MG63 (cell line): ENCODE data around the gene TACC2. TPM values are rescaled to one million over a fixed set of nuclear protein-coding genes. Genes with fewer than 3 reads are reported as not detected.

ENCODE experiments used
- DNase-seq: peaks from one replicate; pipeline ENCODE4 v3.0.0-alpha.2; 2020
- H3K27me3 ChIP-seq: fragments of 250-450 bp; sonication (Bioruptor Pico); 2 replicates; pipeline ENCODE4 v1.5.1; 2020; ENCODE audit warnings: mild to moderate bottlenecking, moderate library complexity
- H3K36me3 ChIP-seq: fragments of 250-450 bp; sonication (Bioruptor Pico); 2 replicates; pipeline ENCODE4 v1.5.1; 2020; ENCODE audit warnings: mild to moderate bottlenecking, moderate library complexity
- H3K4me3 ChIP-seq: fragments of 250-450 bp; sonication (Bioruptor Pico); 2 replicates; pipeline ENCODE4 v1.5.1; 2020; ENCODE audit warnings: mild to moderate bottlenecking, moderate library complexity
- H3K9me3 ChIP-seq: fragments of 250-450 bp; sonication (Bioruptor Pico); 2 replicates; pipeline ENCODE4 v1.5.1; 2020; ENCODE audit warnings: mild to moderate bottlenecking, moderate library complexity
- total RNA-seq: library from RNA; depleted of rRNA; stranded (reverse); fragments of >200 nt; shearing (Covaris generic); gene quantifications from 2 replicates; pipeline ENCODE4 v1.2.3, GENCODE V29; 2014; ENCODE audit warnings: low replicate concordance

The TACC2 gene
- total RNA-seq, 1 experiment from 2014 or later, result 7.3 TPM

DNA sequence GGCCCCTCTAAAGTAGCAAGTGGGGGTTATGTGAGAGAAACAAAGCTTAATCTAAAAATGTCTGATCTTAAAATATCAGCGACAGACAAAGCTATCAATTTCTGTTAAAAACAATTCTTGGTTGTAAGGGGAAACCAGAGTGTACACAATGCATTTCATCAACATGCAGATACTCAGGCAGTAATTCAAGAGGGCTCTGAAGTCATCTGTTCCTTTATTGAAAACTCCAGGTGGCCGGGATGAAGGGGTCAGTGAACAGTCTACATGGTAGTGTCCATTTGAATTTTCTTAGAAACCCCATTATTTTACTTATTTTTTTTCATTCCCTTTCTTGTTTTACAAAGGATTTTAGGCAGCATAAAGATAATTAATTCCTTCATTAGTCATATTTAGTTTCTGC is 245.5 kb downstream of the TACC2 start:
- Histone ChIP-seq H3K27me3 (no peaks in the 10 kb centered on the region), H3K9me3 (no peaks in the 10 kb centered on the region), H3K36me3 (no peaks in the 10 kb centered on the region; the same call in 1 of the 2 replicates), H3K4me3 (no peak overlapping the region)
- DNase-seq, result no peak

DNA sequence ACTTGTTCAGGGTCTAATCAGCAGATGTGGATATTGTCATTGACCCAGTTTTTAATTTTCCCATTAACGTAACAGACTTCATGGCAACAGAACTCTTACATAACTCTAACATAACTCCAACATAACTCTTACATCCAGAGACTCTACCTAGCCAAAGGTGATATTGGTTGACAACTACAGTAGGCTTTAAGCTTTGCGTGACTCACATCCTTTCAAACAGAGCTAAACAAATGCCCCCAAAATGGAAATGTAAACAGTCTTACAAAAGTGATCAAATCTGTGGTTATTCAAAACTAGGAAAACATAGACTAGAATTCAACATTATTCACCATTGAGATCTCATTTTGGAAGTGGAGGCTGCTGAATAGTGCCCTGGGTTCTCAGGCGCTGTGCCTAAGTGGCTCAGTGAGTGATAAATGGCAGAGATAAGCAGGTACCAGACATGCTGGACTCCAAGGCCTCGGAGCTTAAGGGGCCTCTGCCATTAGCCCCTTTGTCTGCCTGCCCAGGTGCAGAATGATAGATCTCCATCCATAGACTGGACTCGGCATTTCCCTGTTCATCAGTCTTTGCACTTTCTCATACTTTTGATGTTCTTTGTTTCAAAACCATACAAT is 247.8 kb downstream of the TACC2 start:
- Histone ChIP-seq H3K36me3 (no peaks in the 10 kb centered on the region; the same call in 1 of the 2 replicates), H3K9me3 (no peaks in the 10 kb centered on the region), H3K4me3 (no peak overlapping the region), H3K27me3 (no peaks in the 10 kb centered on the region)
- no peak for DNase-seq

DNA sequence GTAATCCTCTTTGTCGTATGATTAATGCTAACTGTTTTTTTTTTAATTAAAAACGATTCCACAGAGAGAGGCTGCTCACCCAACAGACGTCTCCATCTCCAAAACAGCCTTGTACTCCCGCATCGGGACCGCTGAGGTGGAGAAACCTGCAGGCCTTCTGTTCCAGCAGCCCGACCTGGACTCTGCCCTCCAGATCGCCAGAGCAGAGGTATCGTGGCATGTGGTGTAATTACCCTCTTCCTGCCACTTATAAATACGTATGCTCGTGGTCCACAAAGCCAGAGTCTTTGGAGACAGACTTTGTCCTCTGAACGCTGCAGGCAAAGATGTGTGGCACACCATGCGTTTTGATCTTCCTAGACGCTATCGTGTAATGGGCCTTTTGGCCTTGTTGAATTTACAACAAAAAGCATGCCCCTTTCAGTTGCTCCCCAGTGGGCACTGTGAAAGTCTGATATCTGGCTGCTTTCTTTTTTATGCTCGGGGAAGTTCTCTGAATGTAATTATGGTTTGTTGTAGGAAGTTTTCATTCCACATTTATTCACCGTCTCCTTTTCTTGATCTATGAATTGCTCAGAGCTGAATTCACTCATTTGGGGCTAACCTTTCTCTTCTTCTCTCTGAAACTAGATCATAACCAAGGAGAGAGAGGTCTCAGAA is 248.5 kb downstream of the TACC2 start:
- no peaks in the 10 kb centered on the region for H3K27me3 ChIP-seq
- H3K9me3 ChIP-seq, result no peaks in the 10 kb centered on the region
- H3K36me3 ChIP-seq, result no peaks in the 10 kb centered on the region; the same call in 1 of the 2 replicates
- no peak for DNase-seq
- H3K4me3 ChIP-seq, result no peak overlapping the region

DNA sequence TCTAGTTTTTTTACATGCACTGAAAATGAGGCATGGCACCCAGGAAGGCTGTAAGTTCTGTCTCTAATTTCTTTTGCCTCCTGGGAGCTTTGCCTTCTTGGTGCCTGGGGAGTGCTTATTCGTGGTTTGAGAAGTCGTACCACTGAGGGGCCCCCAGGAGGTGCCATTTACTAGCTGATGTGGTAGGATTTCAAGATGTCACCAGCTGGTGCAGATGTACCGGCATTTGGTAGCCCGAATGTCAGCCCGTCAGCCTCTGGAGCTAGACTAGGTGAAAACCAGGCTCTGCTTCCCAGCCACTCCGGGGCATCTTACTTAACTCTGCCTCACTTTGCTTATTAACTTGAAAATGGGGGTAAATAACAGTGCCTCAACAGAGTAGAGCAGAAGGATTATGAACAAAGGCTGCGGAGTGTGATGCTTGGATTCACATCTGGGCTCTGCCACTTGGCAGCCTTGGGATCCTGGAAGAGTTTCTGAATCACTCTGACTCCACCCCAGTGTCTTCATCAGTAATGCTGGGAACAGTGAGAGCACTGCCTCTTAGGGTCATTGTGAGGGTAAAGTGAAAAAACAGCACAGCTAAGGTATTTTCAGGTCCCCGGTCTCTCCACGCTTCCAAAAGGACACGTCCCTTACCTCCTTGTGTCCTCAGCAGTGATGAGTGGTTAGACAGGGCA is 250.8 kb downstream of the TACC2 start:
- Histone ChIP-seq H3K4me3 (no peak overlapping the region), H3K36me3 (no peaks in the 10 kb centered on the region; the same call in 1 of the 2 replicates), H3K27me3 (no peaks in the 10 kb centered on the region), H3K9me3 (no peaks in the 10 kb centered on the region)
- no peak for DNase-seq

DNA sequence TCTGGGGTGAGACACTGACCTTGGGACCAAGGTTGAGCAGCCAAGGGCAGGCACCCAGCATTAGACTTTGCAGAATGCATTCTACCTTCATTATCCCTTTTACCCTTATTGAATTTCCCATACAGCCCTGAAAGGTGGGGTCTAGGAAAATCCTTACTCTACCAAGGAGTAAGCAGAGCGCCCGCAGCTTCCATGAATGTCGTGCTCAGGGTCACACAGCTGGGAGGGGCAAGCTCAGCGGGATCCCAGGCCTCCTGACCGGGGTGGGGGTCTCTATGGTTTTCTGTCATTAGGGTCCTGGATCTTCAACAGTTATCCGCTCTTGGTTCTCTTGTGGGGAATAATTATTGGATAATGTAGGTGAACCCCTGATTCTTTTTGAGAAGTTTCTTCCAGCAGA is 251.4 kb downstream of the TACC2 start:
- no peaks in the 10 kb centered on the region; the same call in 1 of the 2 replicates for H3K36me3 ChIP-seq
- no peaks in the 10 kb centered on the region for H3K9me3 ChIP-seq
- no peak overlapping the region for H3K4me3 ChIP-seq
- DNase-seq, result no peak
- no peaks in the 10 kb centered on the region for H3K27me3 ChIP-seq

DNA sequence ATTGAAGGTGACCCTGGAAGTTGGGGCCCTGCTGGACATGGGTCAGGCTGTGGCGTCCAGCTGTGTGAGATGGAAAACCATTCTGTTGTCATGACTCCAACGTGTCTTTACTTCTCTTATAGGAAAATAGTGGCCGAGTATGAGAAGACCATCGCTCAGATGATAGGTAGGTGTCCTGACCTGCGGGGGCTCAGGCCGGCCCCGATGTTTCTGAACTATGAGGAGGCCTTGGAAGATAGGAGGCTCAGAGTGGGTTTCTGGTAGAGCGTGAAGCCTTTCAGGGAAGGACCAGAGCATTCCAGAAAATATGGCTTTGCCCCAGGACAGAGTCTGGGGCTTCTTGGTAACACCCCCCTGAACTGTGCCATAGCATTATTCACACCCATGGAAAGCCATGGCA is 252.9 kb downstream of the TACC2 start:
- DNase-seq, result no peak
- H3K4me3 ChIP-seq, result no peak overlapping the region
- no peaks in the 10 kb centered on the region; the same call in 1 of the 2 replicates for H3K36me3 ChIP-seq
- no peaks in the 10 kb centered on the region for H3K9me3 ChIP-seq
- H3K27me3 ChIP-seq, result no peaks in the 10 kb centered on the region

DNA sequence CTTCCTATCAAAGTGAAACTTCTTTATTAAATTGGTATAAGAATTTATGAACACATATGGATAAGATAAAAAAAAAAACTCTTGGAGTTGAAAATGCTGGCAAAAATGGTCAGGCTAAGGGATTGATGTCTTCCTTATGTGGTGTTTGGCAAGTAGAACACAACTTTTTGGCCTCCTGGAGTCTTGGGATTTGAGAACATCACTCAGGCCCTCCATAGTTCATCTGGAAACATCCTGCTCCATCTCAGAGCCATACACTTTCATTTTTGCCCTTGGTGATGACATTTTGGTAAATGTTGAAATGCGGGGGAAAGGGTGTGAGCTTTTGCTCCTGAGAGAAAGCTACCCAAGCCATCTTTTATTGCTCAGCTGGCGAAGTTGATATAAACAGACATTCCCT is 254.6 kb downstream of the TACC2 start:
- DNase-seq, result no peak
- Histone ChIP-seq H3K27me3 (no peaks in the 10 kb centered on the region), H3K9me3 (no peaks in the 10 kb centered on the region), H3K4me3 (no peak overlapping the region), H3K36me3 (no peaks in the 10 kb centered on the region; the same call in 1 of the 2 replicates)

DNA sequence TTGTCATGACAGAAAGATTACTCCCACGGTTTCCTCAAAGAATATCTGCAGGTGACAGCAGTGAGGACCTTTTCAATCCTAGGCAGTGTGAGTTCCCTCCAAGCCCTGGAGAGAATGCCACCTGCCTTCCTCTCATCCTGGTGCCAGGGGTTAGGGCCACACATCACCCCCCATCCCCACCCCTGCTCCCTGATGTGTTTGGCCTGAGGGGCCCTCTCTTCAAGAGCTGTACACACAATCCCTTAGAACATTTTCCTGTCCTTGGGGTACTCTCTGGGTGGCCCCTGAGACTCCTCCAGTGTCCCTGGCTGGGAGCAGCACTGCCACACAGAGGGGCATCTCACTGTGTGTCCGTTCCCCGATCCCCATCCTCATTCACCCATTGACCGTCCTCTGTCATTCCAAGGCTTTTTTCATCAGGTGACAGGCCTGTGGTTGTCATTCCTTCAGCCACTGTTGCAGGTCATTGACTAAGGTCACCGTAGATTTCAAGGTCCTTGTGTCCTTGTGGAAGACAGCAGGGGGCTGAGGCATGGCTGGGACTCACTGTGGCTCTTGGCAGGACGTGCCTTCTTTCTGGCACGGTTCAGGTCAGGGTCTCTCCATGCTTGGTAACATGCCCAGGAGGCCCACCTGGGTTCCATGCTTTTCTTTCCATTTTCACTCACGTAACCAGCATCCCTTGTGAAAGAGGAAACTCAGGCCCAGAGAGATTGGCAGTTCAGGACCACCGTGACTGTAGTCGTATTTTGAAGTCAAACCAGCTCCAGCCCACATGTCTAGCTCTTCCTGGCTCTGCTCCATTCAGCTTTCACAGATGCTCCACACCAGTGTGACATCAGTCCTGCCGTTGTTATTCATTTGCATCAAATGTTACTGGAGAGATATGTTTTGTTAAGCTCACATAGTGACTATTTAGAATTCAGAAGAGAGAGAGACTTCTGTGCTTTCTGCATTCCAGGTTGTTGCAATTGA is 255.3 kb downstream of the TACC2 start:
- Histone ChIP-seq H3K4me3 (no peak overlapping the region), H3K36me3 (no peaks in the 10 kb centered on the region; the same call in 1 of the 2 replicates), H3K27me3 (no peaks in the 10 kb centered on the region), H3K9me3 (no peaks in the 10 kb centered on the region)
- no peak for DNase-seq

DNA sequence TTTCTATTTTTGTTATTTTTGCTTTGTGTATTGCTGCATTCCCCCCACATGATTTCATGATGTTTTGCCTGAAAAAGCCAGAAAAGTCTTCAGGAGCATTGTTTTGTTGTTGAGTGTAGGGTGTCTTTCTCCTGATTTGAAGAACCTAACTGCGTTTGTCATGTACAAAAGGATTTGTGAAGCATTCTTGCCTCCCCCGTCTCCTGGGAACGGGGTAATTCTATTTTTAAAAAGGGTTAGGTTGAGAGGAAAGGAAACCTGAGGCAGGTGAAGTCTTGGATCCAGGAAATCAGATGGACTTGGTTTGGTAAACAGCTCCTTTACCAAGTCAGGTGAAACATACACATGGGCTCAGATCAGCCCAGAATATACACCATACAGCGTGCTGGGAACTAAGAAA is 256.2 kb downstream of the TACC2 start:
- Histone ChIP-seq H3K9me3 (no peaks in the 10 kb centered on the region), H3K27me3 (no peaks in the 10 kb centered on the region), H3K36me3 (no peaks in the 10 kb centered on the region; the same call in 1 of the 2 replicates), H3K4me3 (no peak overlapping the region)
- no peak for DNase-seq

DNA sequence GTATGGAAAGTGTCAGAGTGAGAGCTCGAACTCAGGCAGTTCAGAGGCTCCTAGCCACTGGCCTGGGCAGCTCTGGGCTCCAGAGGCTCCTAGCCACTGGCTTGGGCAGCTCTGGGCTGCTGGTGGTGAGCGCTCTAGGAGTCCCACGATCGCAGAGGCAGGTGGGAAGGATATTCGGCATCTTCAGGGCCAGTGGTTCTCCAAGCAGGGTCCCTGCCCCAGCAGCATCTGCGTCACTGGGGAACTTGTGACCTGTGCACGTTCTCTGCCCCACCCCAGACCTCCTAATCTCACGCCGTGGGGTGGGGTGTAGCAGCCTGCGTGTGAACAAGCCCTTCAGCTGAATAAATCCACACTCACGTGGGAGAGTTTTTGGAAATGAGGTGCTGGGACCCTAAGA is 256.9 kb downstream of the TACC2 start:
- H3K36me3 ChIP-seq, result no peaks in the 10 kb centered on the region; the same call in 1 of the 2 replicates
- no peaks in the 10 kb centered on the region for H3K9me3 ChIP-seq
- no peaks in the 10 kb centered on the region for H3K27me3 ChIP-seq
- no peak overlapping the region for H3K4me3 ChIP-seq
- DNase-seq, result no peak

DNA sequence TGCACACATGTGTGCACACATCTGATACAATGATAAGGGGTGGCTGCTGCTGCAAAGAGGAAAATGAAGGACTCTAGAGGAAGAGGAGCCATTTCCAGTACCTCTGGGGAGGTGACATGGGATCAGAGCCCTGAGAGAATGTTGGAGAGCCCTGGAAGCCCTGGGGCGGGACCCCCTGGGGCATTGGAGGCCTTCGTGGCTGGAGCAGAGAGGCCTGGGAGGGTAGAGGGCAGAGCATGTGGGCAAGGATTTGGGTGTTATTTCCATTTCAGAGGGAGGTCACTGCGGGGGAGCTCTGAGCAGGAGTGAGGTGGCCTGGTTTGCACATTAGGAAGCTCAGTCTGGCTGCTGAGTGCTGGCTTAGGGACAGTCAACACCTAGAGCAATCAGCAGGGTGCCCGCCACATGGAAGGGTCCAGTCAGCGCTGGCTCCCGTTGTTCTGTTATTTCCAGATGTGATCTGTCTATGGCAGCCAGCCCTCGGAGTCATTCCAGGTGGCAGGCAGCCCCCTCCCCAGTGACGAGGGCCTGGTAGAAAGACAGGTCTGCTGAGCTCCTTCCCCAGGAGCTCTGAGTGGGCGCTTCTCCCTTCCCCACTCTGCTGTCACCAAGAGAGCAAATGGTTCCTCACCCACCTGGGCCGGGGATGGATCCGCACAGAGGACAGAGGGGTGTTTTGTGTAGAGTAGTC is 258.0 kb downstream of the TACC2 start:
- no peak for DNase-seq
- no peaks in the 10 kb centered on the region for H3K9me3 ChIP-seq
- H3K4me3 ChIP-seq, result no peak overlapping the region
- no peaks in the 10 kb centered on the region for H3K27me3 ChIP-seq
- no peaks in the 10 kb centered on the region; the same call in 1 of the 2 replicates for H3K36me3 ChIP-seq

DNA sequence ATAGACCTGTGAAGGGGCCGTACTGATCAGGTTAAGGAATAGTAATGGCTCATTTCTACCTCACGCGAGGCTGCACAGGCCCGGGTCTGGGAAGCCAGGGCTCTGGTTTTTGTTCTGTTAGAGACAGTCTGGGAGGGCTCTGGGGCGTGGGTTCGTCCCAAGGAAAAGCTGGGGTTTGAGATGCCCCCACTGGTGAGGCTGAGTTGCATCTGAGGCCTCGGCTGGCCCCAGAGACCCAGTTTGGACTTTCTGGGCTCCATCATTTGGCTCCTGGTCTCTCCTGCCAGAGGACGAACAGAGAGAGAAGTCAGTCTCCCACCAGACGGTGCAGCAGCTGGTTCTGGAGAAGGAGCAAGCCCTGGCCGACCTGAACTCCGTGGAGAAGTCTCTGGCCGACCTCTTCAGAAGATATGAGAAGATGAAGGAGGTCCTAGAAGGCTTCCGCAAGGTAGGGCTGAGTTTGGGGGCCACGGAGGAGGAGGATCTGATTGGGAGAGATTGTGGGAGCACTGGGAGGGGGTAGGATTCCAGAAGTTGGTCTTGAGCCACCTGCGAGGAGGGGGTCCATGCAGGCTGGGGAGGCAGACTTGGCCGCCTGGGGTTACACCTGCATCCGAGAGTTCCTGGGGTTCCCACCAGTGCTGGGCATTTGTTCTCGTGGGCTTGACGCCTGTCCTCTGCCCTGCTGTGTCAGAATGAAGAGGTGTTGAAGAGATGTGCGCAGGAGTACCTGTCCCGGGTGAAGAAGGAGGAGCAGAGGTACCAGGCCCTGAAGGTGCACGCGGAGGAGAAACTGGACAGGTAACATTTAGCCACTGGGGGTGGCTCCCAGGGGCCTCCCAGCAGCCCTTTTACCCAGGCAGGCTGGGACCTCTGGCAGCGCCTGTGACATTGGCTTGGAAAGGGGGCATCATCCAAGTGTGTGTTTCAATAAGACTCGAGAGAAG is 259.7 kb downstream of the TACC2 start:
- Histone ChIP-seq H3K36me3 (no peaks in the 10 kb centered on the region; the same call in 1 of the 2 replicates), H3K9me3 (no peaks in the 10 kb centered on the region), H3K27me3 (no peaks in the 10 kb centered on the region), H3K4me3 (no peak overlapping the region)
- no peak for DNase-seq

DNA sequence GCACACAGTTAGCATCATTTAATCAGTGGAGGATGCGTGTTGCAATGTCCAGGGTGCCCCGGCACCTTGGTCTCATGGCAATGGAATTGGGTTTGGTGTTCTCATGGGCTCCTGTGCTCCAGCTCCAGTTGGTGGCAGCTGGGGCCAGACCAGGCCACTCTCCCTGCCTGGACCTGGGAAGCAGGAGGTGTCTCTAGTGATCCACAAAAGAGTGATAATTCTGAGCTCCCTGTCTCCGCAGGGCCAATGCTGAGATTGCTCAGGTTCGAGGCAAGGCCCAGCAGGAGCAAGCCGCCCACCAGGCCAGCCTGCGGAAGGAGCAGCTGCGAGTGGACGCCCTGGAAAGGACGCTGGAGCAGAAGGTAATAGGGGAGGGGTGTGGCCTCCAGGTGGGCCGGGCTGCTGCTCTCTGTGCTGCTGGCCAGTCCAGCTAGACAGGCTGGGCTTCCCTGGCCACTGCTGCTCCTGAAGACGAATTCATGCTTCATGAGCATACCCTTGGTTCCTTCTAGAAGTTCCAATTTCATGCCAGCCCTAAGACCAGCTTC is 260.4 kb downstream of the TACC2 start:
- DNase-seq, result no peak
- no peaks in the 10 kb centered on the region for H3K27me3 ChIP-seq
- H3K9me3 ChIP-seq, result no peaks in the 10 kb centered on the region
- no peak overlapping the region for H3K4me3 ChIP-seq
- no peaks in the 10 kb centered on the region; the same call in 1 of the 2 replicates for H3K36me3 ChIP-seq

DNA sequence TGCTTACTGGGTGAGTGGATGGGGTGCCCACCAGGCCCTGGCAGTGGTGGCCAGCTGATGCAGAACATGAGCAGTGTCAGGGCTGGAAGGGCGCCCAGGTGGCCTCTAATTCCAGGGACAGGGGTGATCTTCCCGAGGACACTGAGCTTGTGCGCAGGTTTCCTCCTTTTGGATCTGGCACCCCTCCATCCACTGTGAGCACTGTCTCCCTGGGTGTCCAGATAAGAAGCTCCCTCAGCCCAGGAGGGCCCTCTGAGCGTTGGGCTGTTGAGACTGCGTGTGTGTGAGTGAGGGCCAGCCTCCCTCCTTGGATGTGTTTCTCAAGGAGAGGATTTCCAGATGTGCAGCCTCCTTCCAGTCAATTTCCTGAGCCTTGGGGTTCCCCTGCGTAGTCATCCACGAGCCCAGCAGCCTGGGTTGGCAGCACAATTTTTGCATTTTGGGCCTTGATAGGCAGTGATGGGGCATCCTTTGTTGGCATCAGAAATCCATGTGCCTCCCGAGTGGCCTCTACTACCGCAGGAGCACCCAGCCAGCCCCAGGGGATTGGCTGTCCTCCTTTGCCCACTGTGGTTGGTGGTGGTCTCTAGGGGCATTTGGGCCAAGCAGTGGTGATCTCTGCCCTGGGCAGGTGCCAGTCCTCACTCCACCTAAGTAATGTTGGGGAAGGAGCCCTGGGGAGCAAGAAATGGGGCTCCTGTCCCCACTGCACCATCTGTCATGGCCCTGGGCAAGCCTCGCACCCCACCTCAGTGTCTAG is 261.2 kb downstream of the TACC2 start:
- Histone ChIP-seq H3K4me3 (no peak overlapping the region), H3K9me3 (no peaks in the 10 kb centered on the region), H3K27me3 (no peaks in the 10 kb centered on the region), H3K36me3 (no peaks in the 10 kb centered on the region)
- no peak for DNase-seq
